ENCODE data around the gene LPIN2.
"Not testable (repeated sequence)": the region's sequence is repeated elsewhere in the genome, so short reads cannot be mapped to it uniquely, and the experiment has no call there.

Gene LPIN2

DNA sequence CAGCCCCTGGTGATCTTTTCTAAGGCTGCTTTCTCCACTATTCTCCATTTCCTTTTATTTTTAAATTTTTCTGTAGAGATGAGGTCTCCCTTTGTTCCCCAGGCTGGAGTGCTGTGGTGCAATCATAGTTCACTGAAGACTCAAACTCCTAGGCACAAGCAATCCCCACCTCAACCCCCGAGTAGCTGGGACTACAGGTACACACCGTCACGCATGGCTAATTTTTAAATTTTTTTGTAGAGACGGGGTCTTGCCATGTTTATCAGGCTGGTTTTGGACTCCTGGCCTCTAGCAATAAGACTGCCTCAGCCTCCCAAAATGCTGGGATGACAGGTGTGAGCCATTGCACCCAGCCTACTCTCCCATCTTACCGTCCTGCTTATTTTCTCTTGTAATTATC, 22.7 kb upstream of the LPIN2 start:
- no peak for DNase-seq (ENCODE audit: low spot score in 2 of 2)
- Histone ChIP-seq H3K27me3 (ENCODE audit: low read depth) (no peaks in the 10 kb centered on the region), H3K4me1 (no peaks in the 10 kb centered on the region), H3K4me3 (no peak overlapping the region), H3K36me3 (replicated peaks) (no peaks in the 10 kb centered on the region), H3K9me3 (no peaks in the 10 kb centered on the region)
- in situ Hi-C loops (cut with MboI; ENCODE audit: low sequenced_read_pairs): no loop called here

DNA sequence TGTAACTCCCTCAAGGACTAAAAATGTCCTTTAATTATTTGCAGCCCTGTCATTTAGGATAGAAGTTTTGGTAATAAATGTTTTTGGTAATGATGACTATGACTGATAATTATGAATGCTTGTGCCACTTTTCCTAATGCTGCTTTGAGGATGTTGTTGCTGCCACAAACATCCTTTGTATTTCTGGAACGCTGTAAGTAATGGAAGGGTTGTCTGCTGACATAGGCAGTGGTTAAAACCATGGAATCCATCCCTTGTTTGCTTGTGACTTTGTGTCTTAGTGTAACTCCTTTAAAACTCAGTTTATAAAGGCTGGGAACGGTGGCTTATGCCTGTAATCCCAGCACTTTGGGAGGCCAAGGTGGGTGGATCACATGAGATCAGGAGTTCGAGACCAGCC, 19.8 kb upstream of the LPIN2 start:
- H3K9me3 ChIP-seq: no peaks in the 10 kb centered on the region
- no peak overlapping the region for H3K4me3 ChIP-seq

GRCh38 chr18:3029215-3029952, 16.4 kb upstream of the LPIN2 start:
- H3K4me1 ChIP-seq: peaks cover 17% of the 10 kb centered on the region
- in situ Hi-C loops (cut with MboI; ENCODE audit: low sequenced_read_pairs): no loop called here
- no peaks in the 10 kb centered on the region for H3K9me3 ChIP-seq
- DNase-seq (ENCODE audit: low spot score in 2 of 2): no peak
- H3K36me3 ChIP-seq (replicated peaks): no peaks in the 10 kb centered on the region
- no peak overlapping the region for H3K4me3 ChIP-seq
- H3K27me3 ChIP-seq (ENCODE audit: low read depth): no peaks in the 10 kb centered on the region

More for the DNA sequence above, 19.8 kb upstream of the LPIN2 start:
- no peak for DNase-seq (ENCODE audit: low spot score in 2 of 2)
- peaks cover 7% of the 10 kb centered on the region for H3K4me1 ChIP-seq
- no peaks in the 10 kb centered on the region for H3K27me3 ChIP-seq (ENCODE audit: low read depth)
- H3K36me3 ChIP-seq (replicated peaks): no peaks in the 10 kb centered on the region
- in situ Hi-C loops (cut with MboI; ENCODE audit: low sequenced_read_pairs): no loop called here

- in situ Hi-C loops (cut with MboI; ENCODE audit: low sequenced_read_pairs): not testable (repeated sequence)
Observed at GRCh38 chr18:3028115-3028514, 15.2 kb upstream of the LPIN2 start.

DNA sequence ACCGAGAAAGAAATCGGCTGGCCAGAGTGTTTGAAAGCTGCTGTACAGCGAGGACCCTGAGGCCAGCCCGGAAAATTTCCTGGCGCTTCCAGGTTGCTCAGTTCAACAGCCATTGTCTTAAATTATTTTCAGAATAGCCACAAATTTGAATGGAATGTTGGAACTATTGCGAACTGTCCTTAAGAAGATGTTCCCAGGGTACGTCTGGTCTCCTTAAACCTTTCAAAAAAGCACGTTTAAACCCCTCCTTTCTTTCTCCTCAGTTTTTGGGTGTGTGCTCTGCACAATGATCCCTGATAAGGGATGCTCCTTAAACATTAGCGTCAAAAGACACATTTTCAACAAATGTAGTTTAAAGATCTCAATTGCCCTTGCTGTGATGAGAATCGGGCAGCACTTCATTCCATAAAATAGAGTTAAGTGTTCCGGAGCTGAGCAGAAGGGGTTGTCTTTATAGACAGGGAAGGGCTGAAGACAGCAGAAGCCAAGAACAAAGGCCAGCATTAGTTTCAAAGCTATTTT, 14.5 kb upstream of the LPIN2 start:
- no peak for DNase-seq (ENCODE audit: low spot score in 2 of 2)
- Histone ChIP-seq H3K36me3 (replicated peaks) (no peaks in the 10 kb centered on the region), H3K4me3 (no peak overlapping the region), H3K9me3 (no peaks in the 10 kb centered on the region), H3K4me1 (peaks cover 17% of the 10 kb centered on the region), H3K27me3 (ENCODE audit: low read depth) (no peaks in the 10 kb centered on the region)
- in situ Hi-C loops (cut with MboI; ENCODE audit: low sequenced_read_pairs): no loop called here

More at GRCh38 chr18:3028115-3028514, 15.2 kb upstream of the LPIN2 start:
- H3K27me3 ChIP-seq (ENCODE audit: low read depth); H3K36me3 ChIP-seq (replicated peaks); DNase-seq (ENCODE audit: low spot score in 2 of 2); H3K4me3 ChIP-seq; H3K9me3 ChIP-seq: not testable (repeated sequence)
- H3K4me1 ChIP-seq: peaks cover 17% of the 10 kb centered on the region

- no peak for DNase-seq (ENCODE audit: low spot score in 2 of 2)
- H3K27me3 ChIP-seq (ENCODE audit: low read depth): no peaks in the 10 kb centered on the region
- no peaks in the 10 kb centered on the region for H3K9me3 ChIP-seq
- H3K4me3 ChIP-seq: no peak overlapping the region
- peaks cover 17% of the 10 kb centered on the region for H3K4me1 ChIP-seq
- in situ Hi-C loops (cut with MboI; ENCODE audit: low sequenced_read_pairs): no loop called here
- no peaks in the 10 kb centered on the region for H3K36me3 ChIP-seq (replicated peaks)
Observed at GRCh38 chr18:3025544-3025943, 12.6 kb upstream of the LPIN2 start.

GRCh38 chr18:3023603-3024002, 10.7 kb upstream of the LPIN2 start:
- in situ Hi-C loops (cut with MboI; ENCODE audit: low sequenced_read_pairs); H3K9me3 ChIP-seq; H3K4me3 ChIP-seq; H3K27me3 ChIP-seq (ENCODE audit: low read depth); DNase-seq (ENCODE audit: low spot score in 2 of 2); H3K36me3 ChIP-seq (replicated peaks): not testable (repeated sequence)
- H3K4me1 ChIP-seq: peaks cover 13% of the 10 kb centered on the region

- H3K4me3 ChIP-seq: no peak overlapping the region
Observed at GRCh38 chr18:3016585-3017297, 3.8 kb upstream of the LPIN2 start.

DNA sequence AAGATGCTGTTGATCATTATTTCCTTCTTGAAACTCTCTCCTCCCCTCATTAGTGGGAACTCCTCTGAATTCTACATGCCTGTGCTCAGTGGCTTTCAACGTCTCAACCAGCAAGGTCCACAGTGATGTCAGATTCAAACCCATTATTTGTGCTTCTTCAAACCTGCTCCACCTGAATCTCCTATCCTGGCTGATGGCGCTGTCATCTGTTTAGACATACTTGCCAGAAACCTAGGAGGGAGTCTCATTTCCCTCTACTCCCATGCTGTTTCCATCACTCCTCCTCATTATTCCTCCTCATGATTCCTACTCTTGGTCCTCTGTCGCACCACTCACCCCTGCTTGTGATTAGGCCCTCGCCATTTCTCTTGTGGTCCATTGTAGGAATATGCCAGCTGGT, 2.9 kb upstream of the LPIN2 start:
- 0 out of 2 replicates have a peak, but pooled peaks cover 2% of the 10 kb centered on the region for H3K27me3 ChIP-seq (ENCODE audit: low read depth)
- peaks cover 24% of the 10 kb centered on the region for H3K4me1 ChIP-seq
- no peaks in the 10 kb centered on the region for H3K9me3 ChIP-seq
- DNase-seq (ENCODE audit: low spot score in 2 of 2): no peak
- peaks cover 2% of the 10 kb centered on the region for H3K36me3 ChIP-seq (replicated peaks)
- no peak overlapping the region for H3K4me3 ChIP-seq
- in situ Hi-C loops (cut with MboI; ENCODE audit: low sequenced_read_pairs): no loop called here

More at GRCh38 chr18:3016585-3017297, 3.8 kb upstream of the LPIN2 start:
- H3K36me3 ChIP-seq (replicated peaks): no peaks in the 10 kb centered on the region
- H3K4me1 ChIP-seq: peaks cover 15% of the 10 kb centered on the region
- 0 out of 2 replicates have a peak, but pooled peaks cover 2% of the 10 kb centered on the region for H3K27me3 ChIP-seq (ENCODE audit: low read depth)
- no peak for DNase-seq (ENCODE audit: low spot score in 2 of 2)
- H3K9me3 ChIP-seq: no peaks in the 10 kb centered on the region
- in situ Hi-C loops (cut with MboI; ENCODE audit: low sequenced_read_pairs): no loop called here

DNA sequence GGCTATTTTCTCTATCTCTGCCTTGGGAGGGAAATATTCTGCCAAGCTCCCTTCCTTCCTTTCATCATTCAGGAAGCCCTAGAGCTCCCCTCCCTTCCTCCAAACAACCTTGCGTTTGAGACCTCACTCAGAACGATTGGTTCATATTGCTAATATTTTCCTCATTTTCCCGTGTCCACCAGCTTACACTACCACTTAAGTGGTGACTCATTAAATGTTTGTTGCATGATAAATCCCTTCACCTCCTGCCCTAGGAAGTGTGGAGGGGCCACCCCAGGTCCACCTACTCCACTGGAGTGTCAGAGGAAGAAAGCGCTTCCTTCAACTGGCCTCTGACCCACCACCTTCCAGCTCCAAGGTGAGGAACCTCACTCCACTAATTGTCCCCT, 2.3 kb upstream of the LPIN2 start:
- Histone ChIP-seq H3K9me3 (no peaks in the 10 kb centered on the region), H3K27me3 (ENCODE audit: low read depth) (0 out of 2 replicates have a peak, but pooled peaks cover 2% of the 10 kb centered on the region), H3K4me1 (peaks cover 29% of the 10 kb centered on the region), H3K4me3 (no peak overlapping the region), H3K36me3 (replicated peaks) (peaks cover 8% of the 10 kb centered on the region)
- DNase-seq (ENCODE audit: low spot score in 2 of 2): no peak
- in situ Hi-C loops (cut with MboI; ENCODE audit: low sequenced_read_pairs): no loop called here

DNA sequence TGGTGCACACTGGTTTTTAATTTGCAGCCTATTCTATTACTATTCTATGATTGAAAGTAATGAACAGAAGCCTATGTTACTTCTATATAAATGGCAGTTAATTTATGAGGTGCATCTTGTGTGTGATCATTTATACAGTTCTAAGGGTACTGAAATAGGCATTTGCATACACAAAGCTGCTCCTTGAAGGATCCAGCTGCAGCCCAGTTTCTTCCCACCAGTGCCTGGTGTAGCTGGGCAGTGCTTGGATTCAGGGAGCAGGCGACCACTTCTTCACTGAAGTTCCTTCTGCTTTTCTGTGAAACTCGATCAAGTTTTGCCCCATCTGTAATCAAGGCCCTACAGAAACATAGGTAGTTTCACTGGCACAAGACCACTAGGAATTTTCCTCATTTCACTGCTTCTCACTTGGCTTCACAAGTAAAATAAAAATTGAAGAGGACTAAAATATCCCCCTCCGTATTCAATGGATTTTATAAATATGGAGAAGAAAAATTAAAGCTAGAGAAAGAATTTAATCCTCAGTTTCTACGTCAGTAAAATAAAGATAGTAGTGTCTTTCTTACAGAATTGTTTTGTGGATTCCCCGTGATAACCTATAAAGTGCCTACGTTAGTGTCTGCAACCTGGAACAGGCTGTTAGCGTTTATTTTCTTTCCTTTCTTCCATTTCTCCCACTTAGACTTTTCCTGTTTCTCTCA, 1.7 kb upstream of the LPIN2 start:
- in situ Hi-C loops (cut with MboI; ENCODE audit: low sequenced_read_pairs): no loop called here
- Histone ChIP-seq H3K4me3 (no peak overlapping the region), H3K4me1 (peaks cover 31% of the 10 kb centered on the region), H3K9me3 (no peaks in the 10 kb centered on the region), H3K27me3 (ENCODE audit: low read depth) (0 out of 2 replicates have a peak, but pooled peaks cover 2% of the 10 kb centered on the region), H3K36me3 (replicated peaks) (peaks cover 9% of the 10 kb centered on the region)
- DNase-seq (ENCODE audit: low spot score in 2 of 2): no peak

DNA sequence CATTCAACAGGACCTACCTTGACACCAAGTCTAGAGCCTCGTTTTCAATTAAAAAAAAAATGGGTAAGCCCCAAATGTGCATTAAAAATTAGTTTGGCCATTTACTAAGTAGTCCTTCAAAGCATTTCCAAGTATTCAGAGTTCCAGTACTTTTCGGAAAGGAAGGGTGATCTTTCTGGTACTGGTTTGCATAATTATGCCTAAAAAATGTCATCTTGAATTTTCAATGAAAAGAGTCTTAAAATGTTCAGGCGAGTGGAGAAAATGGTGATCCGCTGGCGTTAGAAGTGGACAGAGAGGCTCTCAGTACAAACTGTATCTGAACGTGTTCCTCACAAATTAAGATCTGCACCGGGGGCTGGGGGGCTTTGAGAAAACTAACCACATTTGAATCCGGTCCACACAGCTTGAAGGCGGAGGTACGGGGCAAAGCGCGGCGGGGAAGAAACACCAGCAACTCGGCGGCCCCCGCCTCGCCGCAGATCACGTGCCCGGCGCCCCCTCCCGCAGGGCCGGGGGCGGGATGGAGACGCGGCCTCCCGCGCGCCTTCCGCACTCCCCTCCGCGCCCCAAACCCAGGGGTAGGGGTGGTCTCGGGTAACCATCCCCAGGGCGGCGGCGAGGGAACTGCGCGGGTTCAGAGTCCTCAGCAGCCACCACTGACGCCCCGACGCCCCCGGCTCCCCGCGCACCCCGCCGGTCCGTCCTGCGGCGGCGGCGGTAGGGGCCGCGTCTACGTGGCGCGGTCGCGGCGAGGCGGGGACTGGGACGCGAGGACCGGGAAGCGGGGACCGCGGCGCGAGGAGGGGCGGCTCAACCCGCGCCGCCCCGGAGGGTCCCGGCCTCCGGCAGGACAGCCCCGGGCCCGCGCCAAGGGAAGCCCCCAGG, 564 bp downstream of the LPIN2 start:
- Histone ChIP-seq H3K27me3 (ENCODE audit: low read depth) (0 out of 2 replicates have a peak, but pooled peaks cover 2% of the 10 kb centered on the region), H3K4me3 (peak overlapping the region; percentile 46), H3K4me1 (peaks cover 34% of the 10 kb centered on the region), H3K36me3 (replicated peaks) (peaks cover 9% of the 10 kb centered on the region), H3K9me3 (no peaks in the 10 kb centered on the region)
- in situ Hi-C loops (cut with MboI; ENCODE audit: low sequenced_read_pairs): no loop called here
- peak; percentile 26 to 54 for DNase-seq (ENCODE audit: low spot score in 2 of 2)

- DNase-seq (ENCODE audit: low spot score in 2 of 2): no peak
- Histone ChIP-seq H3K27me3 (ENCODE audit: low read depth) (0 out of 2 replicates have a peak, but pooled peaks cover 2% of the 10 kb centered on the region), H3K4me1 (peaks cover 40% of the 10 kb centered on the region), H3K4me3 (no peak overlapping the region), H3K9me3 (no peaks in the 10 kb centered on the region), H3K36me3 (replicated peaks) (peaks cover 9% of the 10 kb centered on the region)
- in situ Hi-C loops (cut with MboI; ENCODE audit: low sequenced_read_pairs): no loop called here
Observed at GRCh38 chr18:3010086-3010485, 2.9 kb downstream of the LPIN2 start.
